Colonic mucosa (tissue), 4 donors: ENCODE measurements around the gene DCUN1D1. TPM values are rescaled to one million over a fixed set of nuclear protein-coding genes. Genes with fewer than 3 reads are reported as not detected.
A peak's percentile ranks its signal among the peaks of the same experiment; 100 is the strongest.

Experiments used
- DNase-seq: peaks from one replicate; pipeline ENCODE4 v3.0.0-alpha.2; 2020
- H3K27ac ChIP-seq: fragments of 200-600 bp; one replicate; pipeline ENCODE4 v1.8.0; 2021
- H3K27me3 ChIP-seq: fragments of 200-600 bp; one replicate; pipeline ENCODE4 v1.8.0; 2021
- H3K36me3 ChIP-seq: fragments of 200-600 bp; one replicate; pipeline ENCODE4 v1.8.0; 2021
- H3K4me1 ChIP-seq: fragments of 200-600 bp; one replicate; pipeline ENCODE4 v1.8.0; 2021; ENCODE audit warnings: mild to moderate bottlenecking
- H3K4me3 ChIP-seq: fragments of 200-600 bp; one replicate; pipeline ENCODE4 v1.8.0; 2021
- H3K9ac ChIP-seq, 2 donors: one replicate each; pipeline ENCODE4 v1.7.0; 2013; ENCODE audit warnings: control low read depth in 2 of 2, low read depth in 2 of 2, low read length in 2 of 2
- H3K9me3 ChIP-seq: fragments of 200-600 bp; one replicate; pipeline ENCODE4 v1.8.0; 2021
- intact Hi-C: fragments of 100-400 bp; cut with DNase I; formaldehyde crosslinking; loops from one replicate; pipeline ENCODE4 v1.14.1; 2022
- total RNA-seq, 2 donors: library from RNA; stranded (reverse); fragmentation: NEBNext Ultra II Directional in 1 of 2; extraction: Animal tissue kit (Norgen Biotek cat#: 25700) in 1 of 2; gene quantifications; one replicate each; pipeline ENCODE4 v1.2.1, GENCODE V29; 2021
- TF ChIP-seq, protein P1 (sequence below): fragments of 200-600 bp; IDR thresholded peaks from one replicate; pipeline ENCODE4 v1.8.0; 2022; ENCODE audit warnings: antibody characterized with exemption, mild to moderate bottlenecking
- donor health status: healthy.
- donor health status: DM: no; HTN: no; CAD: no.
- donor health status: DM: no; HTN: no; CAD: no.

The DCUN1D1 gene
- total RNA-seq, 2 donors from 2014 or later: 38.9 to 56.6 TPM

DNA sequence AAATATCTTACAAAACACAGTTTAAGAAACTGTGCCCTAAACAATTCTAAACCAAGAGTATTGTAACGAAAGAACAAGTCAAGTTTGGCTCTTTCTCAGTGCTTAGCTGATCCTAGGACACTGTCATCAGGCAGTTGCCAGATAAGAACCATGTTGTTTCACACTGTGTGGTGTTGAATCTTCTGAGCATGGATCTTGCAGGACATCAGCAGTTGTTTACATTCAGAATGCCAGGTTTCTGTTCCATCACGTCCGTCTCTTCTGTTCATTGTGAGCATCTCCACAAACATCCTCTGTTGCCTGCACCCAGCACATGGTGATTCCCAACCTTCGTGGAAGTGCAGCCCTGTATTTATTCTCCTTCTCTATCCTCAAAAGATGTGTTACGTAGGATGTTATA, 67.9 kb downstream of the DCUN1D1 start:
- H3K27me3 ChIP-seq: no peaks in the 10 kb centered on the region
- no peaks in the 10 kb centered on the region for H3K9me3 ChIP-seq
- no peak for DNase-seq
- H3K27ac ChIP-seq: no peak overlapping the region
- H3K9ac ChIP-seq: no peak overlapping the region
- H3K36me3 ChIP-seq: no peaks in the 10 kb centered on the region
- TF ChIP-seq, protein P1, sequence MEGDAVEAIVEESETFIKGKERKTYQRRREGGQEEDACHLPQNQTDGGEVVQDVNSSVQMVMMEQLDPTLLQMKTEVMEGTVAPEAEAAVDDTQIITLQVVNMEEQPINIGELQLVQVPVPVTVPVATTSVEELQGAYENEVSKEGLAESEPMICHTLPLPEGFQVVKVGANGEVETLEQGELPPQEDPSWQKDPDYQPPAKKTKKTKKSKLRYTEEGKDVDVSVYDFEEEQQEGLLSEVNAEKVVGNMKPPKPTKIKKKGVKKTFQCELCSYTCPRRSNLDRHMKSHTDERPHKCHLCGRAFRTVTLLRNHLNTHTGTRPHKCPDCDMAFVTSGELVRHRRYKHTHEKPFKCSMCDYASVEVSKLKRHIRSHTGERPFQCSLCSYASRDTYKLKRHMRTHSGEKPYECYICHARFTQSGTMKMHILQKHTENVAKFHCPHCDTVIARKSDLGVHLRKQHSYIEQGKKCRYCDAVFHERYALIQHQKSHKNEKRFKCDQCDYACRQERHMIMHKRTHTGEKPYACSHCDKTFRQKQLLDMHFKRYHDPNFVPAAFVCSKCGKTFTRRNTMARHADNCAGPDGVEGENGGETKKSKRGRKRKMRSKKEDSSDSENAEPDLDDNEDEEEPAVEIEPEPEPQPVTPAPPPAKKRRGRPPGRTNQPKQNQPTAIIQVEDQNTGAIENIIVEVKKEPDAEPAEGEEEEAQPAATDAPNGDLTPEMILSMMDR: no peak
- no peaks in the 10 kb centered on the region for H3K4me1 ChIP-seq
- H3K4me3 ChIP-seq: no peak overlapping the region
- intact Hi-C loops: no loop called here

DNA sequence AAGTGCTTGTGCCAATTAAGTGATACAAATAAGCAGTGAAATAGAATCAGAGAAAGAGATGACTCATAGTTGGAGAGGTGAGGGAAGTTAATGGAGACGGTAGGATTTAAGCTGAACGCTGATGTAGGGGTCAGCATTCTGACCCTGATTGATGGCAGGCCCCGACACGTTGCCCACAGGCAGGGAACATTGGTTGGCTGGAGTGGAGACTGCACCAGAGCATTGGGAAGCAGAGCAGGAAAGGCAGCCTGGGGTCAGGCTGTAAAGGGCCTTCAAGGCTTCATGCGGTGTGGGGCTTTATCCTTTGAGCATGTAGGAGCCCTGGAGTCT, 68.6 kb downstream of the DCUN1D1 start:
- intact Hi-C loops: no loop called here
- Histone ChIP-seq H3K36me3 (no peaks in the 10 kb centered on the region), H3K27me3 (no peaks in the 10 kb centered on the region), H3K4me1 (no peaks in the 10 kb centered on the region), H3K27ac (no peak overlapping the region), H3K9ac (no peak overlapping the region), H3K4me3 (no peak overlapping the region), H3K9me3 (no peaks in the 10 kb centered on the region)
- TF ChIP-seq, protein P1: no peak
- DNase-seq: no peak

DNA sequence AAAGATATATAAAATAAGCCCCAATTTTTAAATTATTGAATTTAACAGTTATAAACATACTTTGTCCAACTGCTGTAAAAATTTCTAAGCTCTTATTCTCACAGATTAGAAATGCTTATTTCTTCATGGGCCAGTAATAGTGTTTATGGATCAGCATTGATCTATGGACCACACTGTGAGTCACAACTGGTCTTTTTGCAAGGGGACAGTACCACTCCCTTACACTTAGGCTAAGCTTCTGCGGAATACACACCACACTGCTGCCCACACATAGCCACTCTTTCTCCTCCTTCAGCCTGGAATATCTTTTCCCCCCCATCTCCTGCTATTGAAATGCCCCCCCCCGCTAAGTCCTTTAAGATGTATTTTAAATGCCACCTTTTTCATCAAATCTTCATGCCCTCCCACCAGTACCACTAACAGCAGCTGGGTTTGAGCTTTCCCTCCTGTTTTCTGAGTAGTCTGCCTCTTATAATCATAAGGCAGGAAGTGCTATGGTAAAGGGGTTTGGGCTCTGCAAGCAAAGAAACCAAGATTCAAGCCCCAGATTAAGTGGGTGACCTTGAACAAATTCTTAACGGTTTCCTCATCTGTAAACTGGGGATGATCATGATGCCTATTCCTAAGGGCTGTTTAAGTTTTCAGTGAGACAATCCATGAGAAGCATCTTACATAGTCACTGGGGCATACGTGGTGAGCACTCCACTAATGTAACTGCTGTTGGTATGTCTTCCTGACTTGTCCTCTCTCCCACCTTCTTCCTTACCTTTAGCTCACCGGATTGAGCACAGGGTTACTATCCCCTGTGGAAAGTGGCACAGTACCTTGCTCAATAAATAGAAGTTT, 69.2 kb downstream of the DCUN1D1 start:
- TF ChIP-seq, protein P1: no peak

DNA sequence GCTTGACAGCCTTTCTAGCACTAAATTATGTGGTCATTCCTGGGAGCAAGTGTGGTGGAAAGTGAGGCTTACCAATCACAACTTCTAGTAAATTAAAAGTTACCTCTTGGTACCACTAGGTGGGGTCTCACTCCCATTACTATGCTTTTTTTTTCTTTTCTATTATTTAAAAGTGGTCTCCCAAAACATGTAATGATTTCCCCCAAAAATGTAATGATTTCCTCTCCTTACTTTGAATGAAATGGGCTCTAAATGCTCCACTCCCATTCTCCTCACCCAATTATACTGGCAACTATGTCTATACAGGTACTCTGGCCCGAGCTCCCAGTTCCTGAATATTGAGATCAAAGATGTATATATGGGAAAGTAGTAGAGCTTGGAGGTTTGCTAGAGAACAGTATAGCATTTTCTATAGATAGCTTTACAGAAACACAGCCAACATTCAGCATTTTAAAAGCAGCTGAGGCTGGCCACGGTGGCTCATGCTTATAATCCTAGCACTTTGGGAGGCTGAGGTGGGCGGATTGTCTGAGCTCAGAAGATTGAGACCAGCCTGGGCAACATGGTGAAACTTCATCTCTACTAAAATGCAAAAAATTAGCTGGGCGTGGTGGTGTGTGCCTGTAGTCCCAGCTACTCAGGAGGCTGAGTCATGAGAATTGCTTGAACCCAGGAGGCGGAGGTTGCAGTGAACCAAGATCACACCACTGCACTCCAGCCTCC, 70.9 kb downstream of the DCUN1D1 start:
- TF ChIP-seq, protein P1: peak; percentile 32
- peaks cover 9% of the 10 kb centered on the region for H3K36me3 ChIP-seq
- H3K9me3 ChIP-seq: no peaks in the 10 kb centered on the region
- H3K9ac ChIP-seq: no peak overlapping the region
- no peaks in the 10 kb centered on the region for H3K4me1 ChIP-seq
- no peak overlapping the region for H3K27ac ChIP-seq
- H3K4me3 ChIP-seq: no peak overlapping the region
- intact Hi-C loops: no loop called here
- H3K27me3 ChIP-seq: no peaks in the 10 kb centered on the region
- DNase-seq: no peak

More for the DNA sequence above, 69.2 kb downstream of the DCUN1D1 start:
- intact Hi-C loops: no loop called here
- Histone ChIP-seq H3K27me3 (no peaks in the 10 kb centered on the region), H3K4me3 (no peak overlapping the region), H3K9me3 (no peaks in the 10 kb centered on the region), H3K9ac (no peak overlapping the region), H3K27ac (no peak overlapping the region), H3K36me3 (peaks cover 3% of the 10 kb centered on the region), H3K4me1 (no peaks in the 10 kb centered on the region)
- DNase-seq: no peak

DNA sequence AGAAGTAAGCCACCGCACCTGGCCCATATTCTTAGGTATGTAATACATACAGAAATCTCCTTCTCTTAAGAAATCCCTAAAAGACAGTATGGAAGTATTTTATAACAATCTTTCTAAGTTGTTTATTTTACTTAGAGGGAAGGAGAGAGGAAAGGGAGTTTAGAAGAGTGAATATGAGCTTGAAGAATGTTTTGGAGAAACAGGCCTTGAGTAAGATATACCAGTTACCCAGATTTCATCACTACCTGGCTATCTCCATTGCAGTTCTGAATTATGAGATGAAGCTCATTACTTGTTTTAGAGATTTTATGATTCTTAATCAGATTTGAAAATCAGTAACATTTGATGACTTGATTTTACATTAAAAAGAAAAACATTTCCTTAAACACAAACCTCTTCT, 71.9 kb downstream of the DCUN1D1 start:
- no peak overlapping the region for H3K27ac ChIP-seq
- no peaks in the 10 kb centered on the region for H3K4me1 ChIP-seq
- no peak for DNase-seq
- H3K36me3 ChIP-seq: peaks cover 9% of the 10 kb centered on the region
- intact Hi-C loops: no loop called here
- H3K4me3 ChIP-seq: no peak overlapping the region
- no peaks in the 10 kb centered on the region for H3K27me3 ChIP-seq
- no peaks in the 10 kb centered on the region for H3K9me3 ChIP-seq
- TF ChIP-seq, protein P1: no peak
- no peak overlapping the region for H3K9ac ChIP-seq
